ENCODE measurements around the gene EMC6.

EMC6 gene

GRCh38 chr17:3719265-3719664, 50.7 kb downstream of the EMC6 start:
- no peak overlapping the region for H3K4me3 ChIP-seq (ENCODE audit: low read depth in 1 of 2, low read length in 1 of 2)
- H3K36me3 ChIP-seq, result peaks cover 37% of the 10 kb centered on the region
- H3K9me3 ChIP-seq, result no peaks in the 10 kb centered on the region
- H3K27me3 ChIP-seq, result no peaks in the 10 kb centered on the region
- H3K4me1 ChIP-seq (ENCODE audit: control insufficient read depth in 1 of 2, insufficient read depth in 1 of 2, low read depth in 1 of 2, low read length in 1 of 2), result peaks cover 28 to 33% of the 10 kb centered on the region in 2 experiments
- TF ChIP-seq CTCF (IDR thresholded peaks at IDR 0.05), result no peak
- no peak overlapping the region for H3K27ac ChIP-seq

Measured in neutrophil (primary cell).